Liver (tissue), 3 donors: ENCODE data around the gene KIAA0825.

ENCODE experiments used
- ATF3 ChIP-seq: IDR thresholded peaks from 2 replicates; pipeline ENCODE4 v1.6.1; 2016; ENCODE audit warnings: antibody characterized with exemption
- CTCF ChIP-seq: fragments of 150-350 bp; IDR thresholded peaks from 2 replicates; pipeline ENCODE4 v1.5.1; 2017; ENCODE audit warnings: improper control_type of control experiment, low read depth, low read length; ENCODE audit not compliant: missing input control
- FOXA2 ChIP-seq: IDR thresholded peaks from 2 replicates; pipeline ENCODE4 v1.6.1; 2016; ENCODE audit warnings: antibody characterized with exemption
- GABPA ChIP-seq, 2 donors: IDR thresholded peaks in 1 of 2; conservative IDR thresholded peaks in 1 of 2; 2 replicates each; pipeline ENCODE4 v1.6.1; 2016; ENCODE audit warnings: antibody characterized with exemption in 2 of 2, mild to moderate bottlenecking in 1 of 2, moderate library complexity in 1 of 2
- MAX ChIP-seq: IDR thresholded peaks from 2 replicates; pipeline ENCODE4 v1.6.1; 2016; ENCODE audit warnings: antibody characterized with exemption
- NR2F2 ChIP-seq: IDR thresholded peaks from 2 replicates; pipeline ENCODE4 v1.6.1; 2016; ENCODE audit warnings: antibody characterized with exemption
- RAD21 ChIP-seq, 2 donors: IDR thresholded peaks; 2 replicates each; pipeline ENCODE4 v1.6.1; 2016; ENCODE audit warnings: antibody characterized with exemption in 2 of 2, mild to moderate bottlenecking in 2 of 2
- REST ChIP-seq: IDR thresholded peaks from 2 replicates; pipeline ENCODE4 v1.6.1; 2016; ENCODE audit warnings: antibody characterized with exemption, mild to moderate bottlenecking
- RXRA ChIP-seq, 2 donors: IDR thresholded peaks; 2 replicates each; pipeline ENCODE4 v1.6.1; 2017 to 2018; ENCODE audit warnings: antibody characterized with exemption in 2 of 2, mild to moderate bottlenecking in 1 of 2
- SP1 ChIP-seq: IDR thresholded peaks from 2 replicates; pipeline ENCODE4 v1.6.1; 2018; ENCODE audit warnings: antibody characterized with exemption, mild to moderate bottlenecking
- TAF1 ChIP-seq: conservative IDR thresholded peaks from 2 replicates; pipeline ENCODE4 v1.6.1; 2016; ENCODE audit warnings: antibody characterized with exemption, mild to moderate bottlenecking
- YY1 ChIP-seq: IDR thresholded peaks from 2 replicates; pipeline ENCODE4 v1.6.1; 2016; ENCODE audit warnings: antibody characterized with exemption, mild to moderate bottlenecking
- donor health status: healthy.
- donor health status: healthy.

- no peak for TF ChIP-seq CTCF
- no peak for TF ChIP-seq SP1
- no peak for TF ChIP-seq GABPA (IDR thresholded peaks at IDR 0.05 in 1 of 2, conservative IDR thresholded peaks at IDR 0.05 in 1 of 2)
- TF ChIP-seq FOXA2, result no peak
- TF ChIP-seq TAF1, result no peak
- no peak for TF ChIP-seq YY1
- TF ChIP-seq ATF3, result no peak
- no peak for TF ChIP-seq RXRA (IDR thresholded peaks at IDR 0.05)
- no peak for TF ChIP-seq REST
- TF ChIP-seq RAD21 (IDR thresholded peaks at IDR 0.05), result no peak
- TF ChIP-seq MAX, result no peak
- TF ChIP-seq NR2F2, result no peak
These were observed 378.3 kb downstream of the KIAA0825 start for GRCh38 chr5:94240134-94240533.
